COR-L47 (cell line): Measurements from ENCODE around the gene FOXO3.
A peak's percentile ranks its signal among the peaks of the same experiment; 100 is the strongest.

Experiments
- DNase-seq: peaks from one replicate; lab custom pipeline; 2025; lab: John Stamatoyannopoulos, UW

The FOXO3 gene

DNA sequence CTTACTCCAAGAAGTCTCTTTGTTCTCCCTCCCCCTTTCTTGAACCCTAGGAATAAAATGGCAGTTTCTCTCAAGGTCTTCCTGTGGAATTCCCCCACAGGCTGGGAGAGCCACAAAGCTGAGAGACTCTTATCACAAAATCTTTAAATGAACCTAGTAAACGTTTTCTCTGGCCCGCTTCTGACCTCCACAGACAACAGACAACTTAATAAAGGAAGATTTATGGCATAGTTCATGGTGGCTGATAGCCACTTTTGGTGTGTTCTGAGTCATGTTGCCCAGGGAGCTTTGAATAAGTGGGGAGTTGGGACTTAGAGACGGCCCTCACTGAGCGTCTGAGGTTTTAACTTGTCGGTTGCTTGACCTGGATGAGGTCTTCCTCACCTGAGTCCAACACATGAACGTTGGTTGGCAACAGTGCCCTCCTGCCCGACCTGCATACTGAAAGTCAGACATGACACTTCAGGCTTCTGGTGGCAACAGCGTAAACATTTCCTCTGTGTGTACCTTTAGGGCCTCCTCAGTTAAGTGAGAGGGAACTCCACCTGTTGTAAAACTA is 124.1 kb downstream of the FOXO3 start:
- no peak for DNase-seq

DNA sequence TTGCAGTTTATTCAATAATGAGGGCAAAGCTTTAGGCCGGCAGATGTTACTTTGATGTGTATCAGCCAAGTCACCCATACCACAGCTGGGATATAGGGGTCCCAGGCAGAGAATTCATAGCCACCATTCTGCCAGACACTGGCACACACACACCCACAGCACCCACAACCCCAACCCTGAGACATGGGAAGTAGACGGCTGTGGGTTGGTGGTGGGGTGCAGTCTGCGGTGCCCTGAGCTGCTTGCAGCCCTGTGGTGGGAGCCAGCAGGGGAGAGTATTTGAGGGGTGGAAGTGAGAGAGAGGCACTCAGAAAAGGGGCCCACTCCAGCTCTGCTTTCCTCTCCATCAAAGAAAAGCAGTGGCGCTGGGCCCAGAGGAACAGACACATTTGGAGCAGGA is 125.3 kb downstream of the FOXO3 start:
- DNase-seq = no peak

DNA sequence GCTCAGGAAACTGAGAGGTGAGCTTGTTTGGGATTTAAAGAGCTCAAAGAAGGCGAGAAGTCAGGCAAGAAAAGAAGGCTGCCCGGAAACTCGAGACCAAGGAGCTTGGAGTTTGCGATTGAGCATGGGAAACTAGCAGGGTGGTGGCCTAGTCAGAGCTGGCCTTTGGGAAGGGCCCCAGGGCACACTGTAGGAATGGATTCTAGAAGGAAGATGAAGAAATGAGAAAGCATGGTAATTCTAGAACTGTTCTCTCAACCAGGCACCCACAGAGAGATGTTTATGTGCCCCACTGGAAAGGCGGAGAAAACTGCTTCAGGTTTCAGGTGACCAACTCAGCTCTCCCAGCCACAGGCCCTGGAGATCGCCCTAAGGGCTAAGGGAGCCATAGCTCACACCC is 126.2 kb downstream of the FOXO3 start:
- no peak for DNase-seq

DNA sequence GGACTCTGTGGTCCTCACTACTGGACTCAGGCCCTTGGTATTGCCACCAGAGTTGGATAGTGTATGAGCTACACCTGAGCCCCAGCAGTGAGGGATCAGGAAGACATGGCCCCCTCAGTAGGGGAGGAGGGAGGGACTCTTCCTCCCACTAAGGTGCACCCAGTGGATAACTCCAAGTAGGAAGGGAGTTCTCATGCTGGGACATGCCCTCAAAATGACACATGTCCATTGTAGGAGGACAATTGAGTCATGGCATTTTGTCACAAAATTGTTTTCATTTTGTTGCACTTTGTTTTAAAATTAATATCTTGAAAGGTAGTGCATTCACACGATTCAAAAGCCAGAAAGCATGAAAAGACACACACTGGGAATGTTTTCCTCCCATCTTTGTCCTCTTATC is 127.2 kb downstream of the FOXO3 start:
- DNase-seq = no peak

DNA sequence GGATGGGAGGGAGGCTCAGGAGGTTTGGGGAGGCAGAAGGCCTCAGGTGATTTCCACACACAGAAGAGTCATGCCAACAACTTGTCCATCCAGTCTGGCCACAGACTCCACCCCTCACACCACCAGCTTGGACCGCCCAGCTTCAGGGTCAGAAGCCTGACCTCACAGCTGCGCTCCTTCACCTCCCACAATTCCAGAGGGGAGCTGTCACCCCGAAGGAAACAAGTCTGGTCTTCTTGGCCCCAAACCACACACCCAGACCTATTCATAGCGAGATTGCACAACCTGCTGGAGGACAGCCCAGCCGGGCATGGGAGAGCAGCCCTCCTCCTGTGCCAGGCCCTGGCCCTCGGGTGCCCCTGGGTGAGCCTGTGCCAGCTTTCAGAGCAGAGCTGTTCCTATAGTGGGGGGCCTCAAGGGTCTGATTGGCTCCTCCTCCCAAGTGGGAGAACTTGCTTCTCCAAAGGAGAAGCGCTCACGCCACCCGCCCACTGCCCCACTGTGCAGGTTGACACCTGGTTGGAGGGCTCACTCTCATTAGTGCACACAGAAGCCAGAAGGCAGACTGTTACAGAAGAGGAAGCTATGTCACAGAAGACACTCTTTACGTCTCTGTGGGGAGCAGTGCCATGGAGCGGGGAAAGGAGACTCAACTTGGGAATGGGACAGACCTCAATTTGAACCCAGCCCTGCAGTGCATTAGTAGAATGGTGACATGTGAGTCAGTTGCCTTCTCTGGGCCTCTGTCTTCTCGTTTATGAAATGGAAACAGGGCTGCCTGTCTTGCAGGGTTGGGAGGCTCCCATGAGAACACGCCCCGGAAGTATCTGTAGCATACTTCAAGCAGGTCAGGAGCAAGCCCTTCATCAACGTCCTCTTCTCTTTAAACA is 128.8 kb downstream of the FOXO3 start:
- no peak for DNase-seq

DNA sequence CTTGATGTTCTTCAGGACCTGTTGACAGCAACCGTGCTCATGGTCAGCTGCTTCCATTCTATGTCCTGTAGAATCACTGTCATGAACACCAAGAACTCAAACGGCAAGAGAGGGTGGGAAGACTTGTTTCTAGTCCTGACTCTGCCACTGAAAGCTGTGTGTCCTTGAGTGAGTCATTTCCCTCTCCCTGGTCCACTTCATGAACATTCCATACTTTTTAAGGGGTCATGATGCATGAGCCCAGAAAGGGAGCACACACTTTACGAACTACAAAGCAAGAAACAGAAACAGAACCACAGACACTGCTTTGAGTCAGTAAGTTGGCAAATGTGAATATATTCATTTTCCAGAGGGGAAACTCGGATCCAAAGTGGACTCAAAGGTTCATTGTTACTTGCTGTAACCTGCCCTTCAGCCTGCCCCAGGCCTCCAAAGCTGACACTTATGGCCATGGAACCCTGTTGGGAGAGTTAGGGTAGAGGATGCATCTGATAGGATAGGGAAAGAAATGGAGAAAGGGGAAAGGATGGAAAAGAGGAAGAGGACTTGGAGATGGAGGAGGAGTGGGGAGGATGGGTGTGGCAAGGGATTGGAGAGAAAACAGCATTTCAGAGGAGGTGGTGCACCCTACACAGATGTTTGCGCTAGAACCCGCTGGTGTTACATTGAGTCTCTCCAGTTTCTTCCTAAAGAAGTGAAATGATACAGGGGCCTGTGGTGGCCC is 129.8 kb downstream of the FOXO3 start:
- DNase-seq = no peak

DNA sequence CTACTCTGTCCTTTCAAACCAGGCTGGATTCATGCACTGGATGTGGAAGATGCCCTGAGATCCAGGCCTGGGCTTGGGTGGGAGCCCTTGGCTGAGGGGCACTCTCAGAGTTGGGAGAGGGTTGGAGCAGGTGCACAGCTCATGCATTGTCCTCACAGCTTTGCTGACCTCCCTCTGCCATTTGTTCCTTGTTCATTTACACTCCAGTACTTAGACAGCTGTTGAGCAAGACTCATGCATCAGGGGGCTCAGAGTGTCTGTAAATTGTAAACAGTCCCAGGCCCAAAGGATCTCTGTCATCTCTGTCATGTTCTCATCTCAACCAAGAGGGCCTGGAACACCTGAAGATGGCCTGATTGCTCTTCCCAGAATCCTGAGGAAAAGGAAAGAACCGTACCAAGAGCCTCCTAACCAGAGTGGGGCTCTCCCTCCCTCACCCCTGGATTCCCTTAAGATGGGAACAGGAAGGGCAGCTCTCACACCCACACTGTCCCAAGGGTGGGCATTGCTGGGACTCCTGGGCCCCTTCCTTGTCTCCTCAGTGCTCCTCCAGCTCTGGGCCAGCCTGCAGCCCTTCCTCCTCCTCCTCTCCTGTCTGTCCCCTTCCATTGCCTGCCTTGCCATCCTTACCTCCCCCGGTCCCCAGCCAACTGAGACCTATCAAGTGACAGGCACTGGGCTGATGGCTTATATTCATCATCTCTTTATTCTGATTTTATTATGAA is 132.9 kb downstream of the FOXO3 start:
- no peak for DNase-seq

DNA sequence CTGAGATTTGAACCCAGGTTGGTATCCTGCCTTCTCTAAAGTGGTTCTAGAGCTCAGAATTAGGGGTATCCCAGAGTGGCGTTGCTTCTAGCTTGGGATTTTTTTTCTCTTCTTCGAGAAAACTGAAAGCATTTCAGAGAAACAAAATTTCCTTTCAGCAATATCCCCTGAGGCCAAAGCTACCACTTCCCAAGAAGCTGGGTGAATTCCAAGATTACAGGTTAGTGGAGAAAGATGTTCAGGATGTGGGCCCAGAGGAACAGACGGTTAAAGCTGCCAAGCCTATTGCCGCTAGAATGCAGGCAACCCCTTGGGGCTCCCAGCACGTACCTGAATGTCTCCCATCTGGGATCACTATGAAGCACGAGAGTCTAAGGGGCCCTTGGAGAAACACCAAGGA is 134.1 kb downstream of the FOXO3 start:
- DNase-seq = no peak

DNA sequence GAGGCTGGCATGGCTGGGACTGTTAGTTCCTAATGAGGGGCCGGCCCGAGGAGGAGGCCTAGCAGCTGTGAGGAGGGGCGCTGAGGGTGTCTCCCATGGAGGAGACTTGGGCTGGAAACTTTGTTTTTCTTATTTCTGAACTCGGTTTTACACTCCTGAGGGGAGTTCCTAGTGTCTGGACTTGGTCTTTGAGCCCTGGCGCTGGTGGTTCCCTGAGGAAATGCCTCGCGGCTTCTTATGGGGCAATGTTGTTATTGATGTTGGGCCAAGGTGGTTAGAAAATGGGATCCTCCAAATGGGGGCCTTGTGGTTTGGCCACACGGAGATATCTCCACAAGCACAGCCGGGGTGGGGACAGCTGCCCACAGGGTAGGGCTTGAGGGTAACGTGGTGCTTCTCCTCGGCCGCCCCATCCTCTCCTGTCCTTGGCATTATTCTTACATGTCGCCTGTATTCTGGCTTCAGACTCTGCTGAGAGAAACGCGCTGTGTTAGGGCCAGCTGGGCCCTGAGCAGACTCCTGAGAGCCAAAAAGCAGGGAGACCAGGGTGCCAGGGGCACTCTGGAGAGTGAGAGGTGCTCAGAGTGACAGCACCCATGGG is 136.9 kb downstream of the FOXO3 start:
- DNase-seq = no peak

DNA sequence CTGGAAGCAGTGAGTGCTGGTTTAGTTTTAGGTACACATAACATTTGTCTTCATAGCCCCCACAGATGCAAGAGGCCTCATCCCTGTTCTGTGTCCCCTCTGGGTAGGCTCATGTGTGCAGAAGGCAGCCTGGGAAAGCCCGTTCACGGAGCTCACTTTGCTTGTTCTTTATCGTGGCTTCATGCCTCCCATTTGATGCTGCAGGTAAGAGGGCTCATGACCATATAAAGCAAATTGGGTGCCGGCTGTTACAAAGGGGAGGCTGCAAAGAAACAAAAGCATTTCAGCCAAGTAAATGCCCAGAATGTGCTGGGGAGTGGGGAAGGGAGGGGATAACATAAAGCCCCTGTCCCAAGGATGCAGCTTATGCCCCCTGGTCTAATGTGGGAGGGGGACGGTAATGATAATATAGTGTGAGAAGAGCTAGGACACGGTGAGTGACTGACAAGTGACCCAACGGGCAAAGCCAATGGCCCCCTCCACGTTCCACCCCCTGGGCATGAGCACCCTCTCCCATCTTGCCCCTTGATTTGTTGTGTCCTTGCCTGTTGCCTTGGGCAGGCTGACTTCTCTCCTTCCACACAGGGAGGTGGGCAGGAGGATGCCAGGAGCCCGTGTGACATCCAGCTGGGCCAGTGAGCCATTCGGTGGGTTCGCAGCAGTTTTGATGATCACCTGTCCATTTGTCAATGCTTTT is 138.0 kb downstream of the FOXO3 start:
- DNase-seq = no peak

DNA sequence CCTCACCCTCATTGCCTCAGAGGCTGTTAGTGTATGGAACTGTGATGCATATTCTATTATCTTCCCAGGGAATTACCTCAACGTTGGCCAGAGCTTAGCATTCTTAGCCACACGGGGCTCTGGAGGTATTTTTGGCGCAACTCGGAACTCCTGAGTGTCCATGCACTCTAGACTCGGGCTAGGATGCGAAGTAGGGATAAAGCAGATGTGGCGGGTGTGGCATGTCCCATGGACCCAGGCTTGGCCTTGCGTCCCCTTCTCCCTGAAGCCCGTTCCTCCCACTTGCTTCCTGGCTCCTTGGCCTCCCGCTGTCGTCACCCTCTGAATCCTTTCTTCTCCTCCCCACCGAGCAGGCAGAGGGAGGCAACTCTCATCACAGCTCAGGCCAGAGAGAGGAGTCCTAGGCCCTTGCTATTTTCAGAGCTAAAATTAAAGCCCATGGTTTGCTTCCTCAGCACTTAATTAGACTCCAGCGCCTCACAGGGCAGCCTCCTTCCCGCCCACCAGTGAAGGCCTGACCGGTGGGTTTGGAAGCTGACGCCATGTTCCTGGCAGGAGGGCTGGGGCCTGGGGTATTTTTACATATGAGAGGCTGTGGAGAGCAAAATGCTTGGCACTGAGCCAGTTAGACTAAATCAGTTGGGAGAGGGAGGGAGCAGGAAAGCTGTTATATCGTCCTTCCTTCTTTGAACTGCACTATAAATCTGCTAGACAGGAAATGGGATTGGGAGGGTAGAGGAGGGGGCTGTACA is 138.7 kb downstream of the FOXO3 start:
- DNase-seq = peak; percentile 48

DNA sequence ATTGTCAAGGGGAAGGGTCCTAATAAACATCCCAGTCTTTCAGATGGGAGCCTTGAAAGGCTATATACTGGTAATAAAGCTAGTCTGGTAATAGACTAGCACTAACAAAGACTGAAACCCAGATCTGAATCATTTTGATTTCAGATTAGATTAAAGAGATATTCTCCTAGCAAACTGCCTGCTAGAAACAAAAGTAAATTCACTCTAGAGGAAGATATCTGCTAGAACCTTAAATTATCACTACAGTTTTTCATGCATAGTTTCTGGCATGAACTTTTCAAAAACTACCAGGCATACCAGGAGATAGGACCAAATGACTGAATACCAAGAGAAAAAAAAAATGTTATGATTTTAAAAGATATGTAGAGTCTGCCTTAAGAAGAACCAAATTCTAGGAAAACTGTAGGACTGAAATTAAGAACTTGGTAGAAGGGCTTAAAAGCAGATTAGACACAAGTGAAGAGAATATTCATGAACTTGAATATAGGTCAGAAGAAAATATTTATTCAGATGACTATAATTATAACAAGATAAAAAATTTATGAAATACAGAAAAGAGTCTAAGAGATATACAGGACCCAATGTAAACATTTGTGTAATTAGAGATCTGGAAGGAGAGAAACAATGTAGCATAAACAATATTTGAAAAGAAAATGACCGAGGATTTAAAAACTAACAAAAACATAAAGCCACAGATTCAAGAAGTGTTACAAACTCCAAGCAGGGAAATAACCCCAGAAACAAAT is 141.6 kb downstream of the FOXO3 start:
- no peak for DNase-seq

DNA sequence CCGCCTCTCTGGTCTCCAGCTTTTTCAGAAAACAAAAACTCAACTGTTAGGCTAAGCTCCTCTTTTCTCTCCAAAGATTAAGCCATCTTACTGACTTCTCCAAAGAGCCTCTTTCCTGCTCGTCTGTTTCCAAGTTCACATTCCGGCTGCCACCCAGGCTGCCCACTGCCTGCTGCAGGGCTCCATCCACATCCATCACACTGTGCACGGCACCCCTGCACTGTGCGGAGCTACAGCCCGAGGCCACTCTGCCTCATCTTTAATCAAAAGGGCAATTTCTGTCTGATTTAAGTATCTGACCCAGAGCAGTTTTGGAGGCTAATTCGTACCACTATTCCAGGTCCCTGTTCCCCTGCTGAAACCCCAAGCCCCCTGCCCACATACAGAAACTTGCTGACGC is 145.9 kb downstream of the FOXO3 start:
- DNase-seq = no peak

DNA sequence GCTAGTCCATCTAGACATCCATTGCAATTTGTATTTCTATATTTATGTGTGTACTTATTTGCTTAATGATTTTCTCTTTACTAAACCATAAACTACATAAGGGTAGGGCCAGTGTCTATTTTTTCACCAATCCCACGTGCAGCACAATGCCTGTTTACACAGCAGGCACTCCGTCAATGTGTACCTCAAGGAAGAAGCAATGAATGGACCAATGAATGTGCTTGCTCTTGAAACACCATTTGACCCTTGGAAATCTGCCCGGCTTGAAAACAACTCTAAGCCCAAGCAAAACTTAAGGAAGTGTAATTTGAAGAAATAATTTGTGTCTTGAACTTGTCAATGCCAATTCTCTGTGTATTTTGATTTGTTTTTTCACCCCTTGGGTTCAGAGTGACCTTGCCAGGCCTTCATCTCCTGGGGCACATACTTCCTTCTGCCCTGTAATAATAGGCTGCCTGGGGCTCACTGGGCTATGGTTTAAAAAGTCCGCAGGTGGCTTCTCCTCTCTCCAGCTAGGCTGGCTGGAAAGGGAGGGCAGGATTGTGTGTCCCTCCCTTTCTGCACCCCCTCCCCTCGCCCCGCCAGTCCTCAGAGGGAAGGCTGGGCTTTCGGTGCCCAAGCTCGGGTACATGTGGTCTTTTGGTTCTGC is 146.7 kb downstream of the FOXO3 start:
- DNase-seq = peak; percentile 21

DNA sequence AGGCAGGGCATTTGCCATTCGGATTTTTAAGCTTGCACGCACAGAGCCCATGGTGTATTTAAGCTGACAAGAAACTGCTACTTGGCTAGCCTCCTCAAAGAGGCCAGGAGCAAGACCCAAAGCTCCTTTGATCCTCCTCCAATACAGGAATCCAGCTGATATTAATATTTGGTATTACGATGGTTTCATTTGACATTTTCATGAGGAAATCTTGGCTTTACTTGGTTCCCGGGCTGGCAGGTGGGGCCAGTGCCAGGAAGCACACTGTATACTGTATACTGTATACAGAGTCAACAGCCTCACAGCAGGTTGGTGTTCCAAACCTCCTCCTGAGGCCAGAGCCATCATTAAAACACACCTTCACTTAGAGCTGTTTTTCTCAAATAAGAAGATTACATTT is 149.3 kb downstream of the FOXO3 start:
- DNase-seq = no peak

DNA sequence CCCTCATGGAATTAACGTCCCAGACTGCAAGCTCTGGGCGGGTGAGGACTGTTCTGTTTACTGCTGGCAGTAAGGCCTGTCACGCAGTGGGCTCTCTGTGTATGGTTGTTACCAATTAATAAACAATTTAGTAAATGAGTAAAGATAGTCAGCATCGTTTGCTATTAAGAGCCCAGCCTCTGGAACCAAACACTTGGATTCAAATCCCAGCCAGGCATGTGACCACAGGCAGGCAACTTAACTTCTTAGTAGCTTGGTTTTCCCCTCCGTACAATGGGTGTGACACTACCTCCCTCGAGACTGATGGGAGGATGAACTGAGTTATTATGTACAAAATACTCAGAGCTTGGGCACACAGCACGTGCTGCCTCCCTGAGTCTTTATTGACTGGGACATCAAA is 149.8 kb downstream of the FOXO3 start:
- DNase-seq = no peak

DNA sequence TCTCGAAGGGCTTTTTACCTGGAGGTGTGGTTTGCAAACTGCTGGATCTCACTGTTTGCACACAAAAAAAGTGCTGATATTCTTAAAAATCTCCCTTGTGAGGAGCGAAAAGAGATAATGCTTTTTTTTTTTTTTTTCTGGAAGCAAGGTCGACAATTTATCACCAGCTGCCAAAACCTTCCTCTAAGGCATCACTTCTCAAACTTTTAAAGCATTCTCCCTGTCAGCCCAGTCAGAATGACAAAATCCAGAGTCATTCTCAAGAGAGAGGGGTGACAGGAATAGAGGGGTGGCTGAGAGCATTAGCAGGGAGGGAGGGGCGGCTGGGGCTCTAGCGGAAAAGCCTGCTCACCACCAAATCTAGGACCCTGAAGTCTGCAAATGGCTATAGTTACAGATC is 150.4 kb downstream of the FOXO3 start:
- DNase-seq = no peak

DNA sequence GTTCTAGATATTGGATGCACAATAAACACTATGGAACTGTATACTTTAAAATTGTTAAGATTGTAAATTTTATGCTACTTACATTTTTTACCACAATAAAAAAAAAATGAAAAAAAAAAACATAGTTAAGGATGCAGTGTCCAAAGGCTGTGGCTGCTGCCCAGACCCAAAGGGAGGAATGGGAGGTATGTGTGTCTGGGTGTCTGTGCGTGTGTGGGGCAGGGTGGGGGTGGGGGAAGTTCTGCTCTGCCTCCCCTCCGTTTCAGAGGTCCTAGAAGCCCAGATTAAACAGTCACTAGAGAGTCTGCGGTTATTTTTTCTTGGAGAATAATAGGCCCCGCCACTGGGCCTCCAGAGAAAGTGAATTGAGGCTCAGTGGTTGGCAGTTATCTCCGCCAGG is 151.1 kb downstream of the FOXO3 start:
- no peak for DNase-seq

DNA sequence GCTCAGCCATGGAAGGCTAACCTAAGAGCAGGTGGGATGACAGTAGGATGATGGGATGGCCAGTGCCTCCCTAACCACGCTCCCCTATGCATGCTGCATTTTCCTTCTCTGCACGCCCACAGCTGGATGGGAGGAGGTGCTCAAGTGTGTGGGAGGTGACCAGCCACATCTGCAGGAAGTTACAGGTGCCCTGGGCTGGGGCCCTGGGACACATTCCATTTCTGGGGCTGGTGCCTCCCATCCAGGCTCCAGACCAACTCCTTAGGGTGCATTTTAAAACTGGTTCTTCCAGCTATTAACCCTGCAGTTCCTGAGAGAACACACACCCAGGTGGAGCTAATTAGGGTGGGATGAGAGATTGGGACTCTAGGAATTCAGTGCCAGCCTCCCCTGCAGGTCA is 152.2 kb downstream of the FOXO3 start:
- DNase-seq = no peak
